Thymus (tissue), 14 donors: Measurements from ENCODE around the gene GNG5. TPM values are rescaled to one million over a fixed set of nuclear protein-coding genes. Genes with fewer than 3 reads are reported as not detected.

ENCODE experiments used
- DNase-seq, 9 donors: peaks; one replicate each; pipeline ENCODE4 v3.0.0-alpha.2; 2013; ENCODE audit warnings: low spot score in 9 of 9, low read depth in 6 of 9, missing footprints in 1 of 9
- H3K27ac ChIP-seq, 2 donors: one replicate each; pipeline ENCODE4 v1.5.1; 2013; ENCODE audit warnings: control low read depth in 1 of 2, low read depth in 1 of 2, low read length in 1 of 2, mild to moderate bottlenecking in 1 of 2, moderate library complexity in 1 of 2
- H3K27me3 ChIP-seq, 2 donors: one replicate each; pipeline ENCODE4 v1.5.1; 2013; ENCODE audit warnings: low read length in 1 of 2; ENCODE audit not compliant: control insufficient read depth in 2 of 2, insufficient read depth in 1 of 2
- H3K36me3 ChIP-seq, 2 donors: one replicate each; pipeline ENCODE4 v1.5.1; 2013; ENCODE audit warnings: low read length in 1 of 2, mild to moderate bottlenecking in 1 of 2, moderate library complexity in 1 of 2; ENCODE audit not compliant: control insufficient read depth in 2 of 2, insufficient read depth in 2 of 2
- H3K4me1 ChIP-seq, 2 donors: one replicate each; pipeline ENCODE4 v1.5.1; 2013; ENCODE audit warnings: low read length in 2 of 2; ENCODE audit not compliant: control insufficient read depth in 2 of 2, insufficient read depth in 2 of 2
- H3K4me3 ChIP-seq, 2 donors: one replicate each; pipeline ENCODE4 v1.5.1; 2013; ENCODE audit warnings: low read length in 2 of 2, control low read depth in 1 of 2, mild to moderate bottlenecking in 1 of 2
- H3K9me3 ChIP-seq, 2 donors: one replicate each; pipeline ENCODE4 v1.5.1; 2013; ENCODE audit warnings: low read length in 1 of 2, mild to moderate bottlenecking in 1 of 2; ENCODE audit not compliant: control insufficient read depth in 2 of 2, insufficient read depth in 1 of 2
- WGBS: extraction: QIAGEN DNeasy Blood & Tissue Kit; methylation state at CpG from one replicate; pipeline ENCODE4 v1.1.7; 2013; 5-methylcytosine and 5-hydroxymethylcytosine counted together
- long read RNA-seq, 10 donors: transcript quantifications; one replicate each; lab custom pipeline, GENCODE V29; 2026
- polyA plus RNA-seq: library from polyadenylated mRNA; stranded (reverse); fragments of 200-250 nt; gene quantifications from one replicate; pipeline ENCODE4 v1.2.3, GENCODE V29; 2013
- total RNA-seq: library from RNA; stranded (reverse); fragments of 120-200 nt; gene quantifications from one replicate; pipeline ENCODE4 v1.2.4, GENCODE V29; 2013
- donor health status: healthy.

GNG5 gene
- total RNA-seq (42.4 TPM), polyA plus RNA-seq (181 TPM)
- long read RNA-seq, donor 1, transcript GNG5-201 (3 exons, 920 nt): major isoform, 25 of 25 reads
- long read RNA-seq, donor 1, partial matches to known transcripts: 0 of 25 reads
- long read RNA-seq, donor 1, other reads (novel, unspliced or antisense): 0 of 25 reads
- long read RNA-seq, donor 2, transcript GNG5-201 (3 exons, 920 nt): major isoform, 258 of 530 reads
- long read RNA-seq, donor 2, partial matches to known transcripts: 110 of 530 reads
- long read RNA-seq, donor 2, other reads (novel, unspliced or antisense): 162 of 530 reads
- long read RNA-seq, donor 3, transcript GNG5-201 (3 exons, 920 nt): major isoform, 248 of 248 reads
- long read RNA-seq, donor 3, partial matches to known transcripts: 0 of 248 reads
- long read RNA-seq, donor 3, other reads (novel, unspliced or antisense): 0 of 248 reads
- long read RNA-seq, donor 4, transcript GNG5-201 (3 exons, 920 nt): major isoform, 90 of 90 reads
- long read RNA-seq, donor 4, partial matches to known transcripts: 0 of 90 reads
- long read RNA-seq, donor 4, other reads (novel, unspliced or antisense): 0 of 90 reads
- long read RNA-seq, donor 5, transcript GNG5-201 (3 exons, 920 nt): major isoform, 278 of 289 reads
- long read RNA-seq, donor 5, partial matches to known transcripts: 5 of 289 reads
- long read RNA-seq, donor 5, other reads (novel, unspliced or antisense): 5 of 289 reads
- long read RNA-seq, donor 6, transcript GNG5-201 (3 exons, 920 nt): major isoform, 121 of 121 reads
- long read RNA-seq, donor 6, partial matches to known transcripts: 0 of 121 reads
- long read RNA-seq, donor 6, other reads (novel, unspliced or antisense): 0 of 121 reads
- long read RNA-seq, donor 7, transcript GNG5-201 (3 exons, 920 nt): major isoform, 152 of 152 reads
- long read RNA-seq, donor 7, partial matches to known transcripts: 0 of 152 reads
- long read RNA-seq, donor 7, other reads (novel, unspliced or antisense): 0 of 152 reads
- long read RNA-seq, donor 8, transcript GNG5-201 (3 exons, 920 nt): major isoform, 71 of 71 reads
- long read RNA-seq, donor 8, partial matches to known transcripts: 0 of 71 reads
- long read RNA-seq, donor 8, other reads (novel, unspliced or antisense): 0 of 71 reads
- long read RNA-seq, donor 9, transcript GNG5-201 (3 exons, 920 nt): major isoform, 108 of 108 reads
- long read RNA-seq, donor 9, partial matches to known transcripts: 0 of 108 reads
- long read RNA-seq, donor 9, other reads (novel, unspliced or antisense): 0 of 108 reads
- long read RNA-seq, donor 10, transcript GNG5-201 (3 exons, 920 nt): major isoform, 161 of 167 reads
- long read RNA-seq, donor 10, partial matches to known transcripts: 5 of 167 reads
- long read RNA-seq, donor 10, other reads (novel, unspliced or antisense): 0 of 167 reads

DNA sequence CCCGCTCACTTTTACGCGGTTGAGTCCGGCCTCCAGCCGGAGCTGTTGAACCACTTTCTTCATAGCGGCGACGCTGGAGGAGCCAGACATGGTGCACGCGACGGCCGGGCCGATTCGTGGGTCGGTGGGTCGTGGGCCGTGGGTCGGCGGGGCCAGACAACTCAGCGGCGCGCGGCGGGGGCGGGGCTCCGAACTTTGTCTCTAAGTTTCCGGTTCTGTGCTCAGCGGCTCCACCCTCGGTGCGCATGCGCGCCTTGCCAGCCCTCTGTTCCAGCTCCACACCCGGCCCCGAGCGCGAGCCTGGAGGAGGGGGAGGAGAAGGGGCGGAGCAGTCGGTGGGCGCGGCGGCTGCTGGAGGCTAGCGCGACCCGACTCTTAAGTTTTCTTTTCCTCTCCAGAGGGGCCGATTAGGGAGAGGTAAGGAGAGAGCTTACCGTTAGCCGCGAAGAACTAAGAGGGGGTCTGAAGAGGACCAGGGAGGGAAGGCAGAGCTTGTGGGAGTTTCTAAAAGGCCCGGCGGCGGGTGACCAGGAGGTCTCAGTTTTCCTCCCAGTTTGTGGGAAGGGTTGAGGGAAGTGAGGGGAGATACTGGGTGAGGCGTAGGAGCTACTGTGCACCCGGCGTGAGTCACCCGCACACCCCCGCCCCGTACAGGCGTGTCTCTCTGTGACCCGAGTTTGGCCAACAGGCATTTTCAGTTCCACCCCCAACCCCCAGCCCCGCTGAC, at the start of gene GNG5, which contains the start of gene SPATA1:
GNG5 (minus strand) TSS at position 580 of the 727 bp plus-strand sequence; CDS start at position 90, 490 bp downstream.
SPATA1 (plus strand) TSS at position 385 of the 727 bp plus-strand sequence. CDS start 9,974 bp downstream, outside the sequence.
- Histone ChIP-seq H3K9me3 (no peaks in the 10 kb centered on the region), H3K36me3 (peaks cover 0 to 3% of the 10 kb centered on the region in 2 donors), H3K27ac (peak within 1 kb of the TSS; percentile 93 to 96), H3K4me3 (peak within 1 kb of the TSS; percentile 82 to 93), H3K27me3 (no peaks in the 10 kb centered on the region), H3K4me1 (peaks cover 8 to 14% of the 10 kb centered on the region in 2 donors)
- DNase-seq: peak; percentile 90 to 98 (median 96)
- WGBS: under 1% methylated on average over 60 of the region's 60 CpGs

DNA sequence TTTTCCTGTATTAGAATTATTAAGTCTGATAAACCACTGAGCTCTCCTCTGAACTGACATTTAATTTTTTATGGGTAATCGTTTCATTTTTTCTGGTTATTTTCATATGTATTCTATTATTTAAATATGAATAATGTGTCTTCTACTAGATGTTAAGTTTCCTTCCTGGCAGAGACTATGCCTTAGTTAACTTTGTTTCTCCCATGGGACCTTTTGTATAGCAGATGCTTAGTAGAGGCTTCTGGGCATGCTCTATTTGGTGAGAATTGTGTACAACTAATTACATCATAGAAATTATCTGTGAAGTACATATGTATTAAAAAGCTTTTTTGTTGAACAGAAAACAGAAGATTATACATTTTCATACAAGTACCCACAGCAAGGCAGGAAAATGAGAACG, 44.4 kb upstream of the GNG5 start:
- H3K4me1 ChIP-seq: no peaks in the 10 kb centered on the region
- H3K4me3 ChIP-seq: no peak overlapping the region
- H3K27ac ChIP-seq: no peak overlapping the region
- H3K9me3 ChIP-seq: no peaks in the 10 kb centered on the region
- no peak for DNase-seq
- 98% methylated on average over 2 of the region's 2 CpGs for WGBS
- no peaks in the 10 kb centered on the region for H3K27me3 ChIP-seq
- peaks cover 0 to 2% of the 10 kb centered on the region in 2 donors for H3K36me3 ChIP-seq

DNA sequence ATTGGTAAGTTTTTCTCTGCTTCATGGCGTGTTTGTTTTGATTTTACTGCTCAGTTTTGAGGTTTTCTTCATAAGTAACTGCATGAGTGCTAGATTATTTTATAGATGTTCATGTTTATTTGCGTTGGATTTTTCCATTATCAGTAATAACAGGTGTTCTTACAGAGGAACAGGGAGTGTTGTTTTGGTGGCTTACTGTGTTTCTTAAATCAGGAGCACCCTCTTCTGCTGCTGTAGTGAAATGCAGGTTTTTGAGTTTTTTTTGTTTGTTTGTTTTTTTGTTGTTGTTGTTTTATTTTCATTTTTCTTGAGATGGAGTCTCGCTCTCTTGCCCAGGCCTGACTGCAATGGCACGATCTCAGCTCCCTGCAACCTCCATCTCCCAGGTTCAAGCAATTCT, 35.3 kb upstream of the GNG5 start:
- Histone ChIP-seq H3K9me3 (no peaks in the 10 kb centered on the region), H3K36me3 (peaks cover 0 to 3% of the 10 kb centered on the region in 2 donors), H3K27me3 (no peaks in the 10 kb centered on the region), H3K4me3 (no peak overlapping the region), H3K4me1 (no peaks in the 10 kb centered on the region), H3K27ac (no peak overlapping the region)
- WGBS: 92% methylated on average over 4 of the region's 4 CpGs
- DNase-seq: peak in 1 of 9 donors; percentile 13

DNA sequence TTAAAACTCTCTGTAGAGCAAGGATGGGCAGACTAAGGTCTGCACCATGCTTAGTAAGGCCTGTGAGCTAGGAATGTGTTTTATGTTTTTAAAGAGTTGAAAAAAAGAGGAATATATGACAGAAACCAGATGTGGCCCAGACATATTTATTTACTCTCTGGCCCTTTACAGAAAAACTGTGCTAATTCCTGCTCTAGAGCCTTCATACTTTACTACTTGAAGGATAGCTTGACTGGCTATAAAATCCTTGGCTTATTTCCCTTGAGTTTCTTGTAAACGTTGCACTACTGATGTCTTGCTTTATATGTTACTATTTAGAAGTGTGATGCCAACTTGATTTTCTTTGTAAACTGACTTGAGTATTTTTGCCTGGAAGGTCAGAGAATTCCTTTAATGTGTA, 34.4 kb upstream of the GNG5 start:
- Histone ChIP-seq H3K4me1 (no peaks in the 10 kb centered on the region), H3K27me3 (no peaks in the 10 kb centered on the region), H3K27ac (no peak overlapping the region), H3K4me3 (no peak overlapping the region), H3K36me3 (peaks cover 0 to 3% of the 10 kb centered on the region in 2 donors), H3K9me3 (no peaks in the 10 kb centered on the region)
- DNase-seq: no peak
- 95% methylated on average over 1 of the region's 1 CpG for WGBS

DNA sequence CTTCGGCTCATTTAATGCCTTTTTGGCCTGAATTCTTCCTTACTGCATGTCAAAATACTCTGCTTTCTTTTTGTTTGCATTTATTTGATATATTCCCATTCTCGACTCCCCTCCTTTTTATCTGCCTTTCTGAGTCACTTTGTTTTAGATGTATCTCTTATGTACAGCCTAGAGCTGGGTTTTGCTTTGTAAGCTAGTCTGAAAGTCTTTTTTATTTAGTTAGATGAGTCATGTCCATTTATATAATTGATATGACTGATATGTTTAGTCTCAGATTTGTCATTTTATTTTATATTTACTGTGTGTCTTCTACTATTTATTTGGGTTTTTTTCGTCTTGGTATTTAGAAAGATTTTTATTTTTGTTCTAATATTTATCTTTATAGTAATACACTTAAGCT, 33.6 kb upstream of the GNG5 start:
- Histone ChIP-seq H3K27ac (no peak overlapping the region), H3K9me3 (no peaks in the 10 kb centered on the region), H3K4me3 (no peak overlapping the region), H3K4me1 (no peaks in the 10 kb centered on the region), H3K27me3 (no peaks in the 10 kb centered on the region), H3K36me3 (peaks cover 0 to 3% of the 10 kb centered on the region in 2 donors)
- 94% methylated on average over 3 of the region's 3 CpGs for WGBS
- no peak for DNase-seq

DNA sequence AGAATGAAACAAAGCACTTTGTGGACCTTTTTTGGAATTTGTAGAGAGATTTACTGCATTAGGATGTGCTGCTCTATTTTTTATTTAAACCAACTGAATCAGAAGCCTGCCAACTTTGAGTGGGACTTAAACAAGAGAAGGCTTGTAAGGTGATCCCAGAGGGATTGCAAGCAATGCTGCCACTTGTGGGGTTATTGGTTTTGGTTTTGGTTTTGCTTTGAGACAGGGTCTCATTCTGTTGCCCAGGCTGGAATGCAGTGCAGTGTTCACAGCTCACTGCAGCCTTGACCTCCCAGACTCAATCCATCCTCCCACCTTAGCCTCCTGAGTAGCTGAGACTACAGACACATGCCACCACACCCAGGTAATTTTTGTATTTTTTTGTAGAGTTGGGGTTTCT, 32.2 kb upstream of the GNG5 start:
- Histone ChIP-seq H3K9me3 (no peaks in the 10 kb centered on the region), H3K27me3 (no peaks in the 10 kb centered on the region), H3K27ac (no peak overlapping the region), H3K36me3 (peaks cover 0 to 3% of the 10 kb centered on the region in 2 donors), H3K4me3 (no peak overlapping the region), H3K4me1 (no peaks in the 10 kb centered on the region)
- DNase-seq: no peak

DNA sequence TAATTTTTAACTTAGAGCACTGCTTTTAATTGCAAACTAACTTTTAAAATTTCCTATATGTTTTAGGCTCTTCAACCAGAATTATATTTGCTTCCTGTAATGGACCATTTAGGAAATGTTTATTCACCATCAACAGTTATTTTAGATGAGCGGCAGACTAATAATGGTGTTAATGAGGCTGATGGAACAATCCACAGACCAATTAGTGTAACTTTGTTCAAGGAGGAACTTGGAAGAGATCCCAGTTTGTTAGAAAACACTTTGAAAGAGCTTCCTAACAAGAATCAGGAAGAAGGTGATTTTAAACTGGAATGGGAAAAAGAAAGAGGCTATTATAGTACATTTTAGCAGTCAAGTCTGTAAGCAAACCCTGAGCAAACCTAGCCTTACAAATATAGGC, 19.4 kb upstream of the GNG5 start:
- H3K27me3 ChIP-seq: no peaks in the 10 kb centered on the region

DNA sequence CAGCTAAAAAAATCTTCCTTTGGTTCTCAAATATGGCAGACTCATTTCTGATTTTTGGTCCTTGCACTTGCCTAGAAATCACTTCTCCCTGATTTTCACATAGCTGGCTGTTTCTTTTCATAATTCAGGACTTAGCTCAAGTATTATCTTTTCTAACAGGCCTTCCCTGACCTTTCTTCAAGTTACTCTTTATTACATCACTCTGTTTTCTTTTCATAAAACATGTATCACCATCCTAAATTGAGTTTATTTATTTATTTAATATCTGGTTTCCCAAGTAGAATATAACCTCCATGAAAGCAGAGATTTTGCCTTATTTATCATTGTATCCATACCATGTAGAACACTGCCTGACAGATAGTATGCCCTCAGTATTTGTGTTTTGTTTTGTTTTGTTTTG, 18.2 kb upstream of the GNG5 start:
- H3K9me3 ChIP-seq: no peaks in the 10 kb centered on the region
- H3K4me3 ChIP-seq: no peak overlapping the region
- no peak overlapping the region for H3K27ac ChIP-seq
- no peak for DNase-seq
- H3K4me1 ChIP-seq: no peaks in the 10 kb centered on the region
- H3K36me3 ChIP-seq: no peaks in the 10 kb centered on the region
- H3K27me3 ChIP-seq: no peaks in the 10 kb centered on the region

More for the DNA sequence above, 19.4 kb upstream of the GNG5 start:
- Histone ChIP-seq H3K36me3 (no peaks in the 10 kb centered on the region), H3K4me1 (no peaks in the 10 kb centered on the region), H3K9me3 (no peaks in the 10 kb centered on the region), H3K27ac (no peak overlapping the region), H3K4me3 (no peak overlapping the region)
- WGBS: 97% methylated on average over 1 of the region's 1 CpG
- no peak for DNase-seq
